ENCODE measurements around the gene RNASE4.

The RNASE4 gene

GRCh38 chr14:20746566-20746965, 62.2 kb downstream of the RNASE4 start:
- DNase-seq: no peak

- no peak for DNase-seq
Observed at GRCh38 chr14:20748439-20748838, 64.1 kb downstream of the RNASE4 start.

- peak; percentile 37 for DNase-seq
Observed at GRCh38 chr14:20750194-20750593, 65.8 kb downstream of the RNASE4 start.

Data from activated CD4-positive, alpha-beta T cell treated with anti-CD3 and anti-CD28 coated beads, Interleukin-2, amount 50 U/mL, for 16 hours (primary cell).